HG03520 (cell line): ENCODE measurements around the gene IMMP2L.

ENCODE experiments used
- ATAC-seq: cut with Tn5 transposase; IDR thresholded peaks from one replicate; pipeline ENCODE4 v1.9.1; 2021; ENCODE audit warnings: mild to moderate bottlenecking, moderate library complexity; ENCODE audit not compliant: unreplicated experiment

The IMMP2L gene

GRCh38 chr7:111232249-111233084 is 329.8 kb downstream of the IMMP2L start:
- ATAC-seq = peak; percentile 76

- ATAC-seq = no peak
Measured at GRCh38 chr7:111229916-111230315, 332.4 kb downstream of the IMMP2L start.

GRCh38 chr7:111229181-111229740 is 333.0 kb downstream of the IMMP2L start:
- ATAC-seq = no peak

- ATAC-seq = no peak
Measured at GRCh38 chr7:111228437-111228836, 333.9 kb downstream of the IMMP2L start.

GRCh38 chr7:111226800-111227199 is 335.5 kb downstream of the IMMP2L start:
- no peak for ATAC-seq

- no peak for ATAC-seq
Measured at GRCh38 chr7:111224354-111225231, 337.7 kb downstream of the IMMP2L start.

- no peak for ATAC-seq
Measured at GRCh38 chr7:111223802-111224253, 338.5 kb downstream of the IMMP2L start.

- ATAC-seq = no peak
Measured at GRCh38 chr7:111215550-111215949, 346.7 kb downstream of the IMMP2L start.

GRCh38 chr7:111212857-111213523 is 349.3 kb downstream of the IMMP2L start:
- ATAC-seq = no peak

- ATAC-seq = no peak
Measured at GRCh38 chr7:111210996-111211395, 351.3 kb downstream of the IMMP2L start.

- no peak for ATAC-seq
Measured at GRCh38 chr7:111210043-111210442, 352.2 kb downstream of the IMMP2L start.

- ATAC-seq = no peak
Measured at GRCh38 chr7:111205251-111205650, 357.0 kb downstream of the IMMP2L start.

- ATAC-seq = no peak
Measured at GRCh38 chr7:111202321-111202720, 360.0 kb downstream of the IMMP2L start.

GRCh38 chr7:111199643-111200042 is 362.6 kb downstream of the IMMP2L start:
- ATAC-seq = no peak

- ATAC-seq = no peak
Measured at GRCh38 chr7:111198255-111198654, 364.0 kb downstream of the IMMP2L start.

- ATAC-seq = no peak
Measured at GRCh38 chr7:111196655-111197054, 365.6 kb downstream of the IMMP2L start.

GRCh38 chr7:111192614-111193413 is 369.5 kb downstream of the IMMP2L start:
- ATAC-seq = no peak

GRCh38 chr7:111190804-111191203 is 371.5 kb downstream of the IMMP2L start:
- ATAC-seq = no peak

GRCh38 chr7:111184987-111185386 is 377.3 kb downstream of the IMMP2L start:
- ATAC-seq = no peak

- ATAC-seq = no peak
Measured at GRCh38 chr7:111183321-111183720, 379.0 kb downstream of the IMMP2L start.
